Chondrocyte (in vitro differentiated cells): Measurements from ENCODE around the gene USP3. TPM values are rescaled to one million over a fixed set of nuclear protein-coding genes. Genes with fewer than 3 reads are reported as not detected.
A peak's percentile ranks its signal among the peaks of the same experiment; 100 is the strongest.
"Not testable (repeated sequence)": the region's sequence is repeated elsewhere in the genome, so short reads cannot be mapped to it uniquely, and the experiment has no call there.

Experiments used
- DNase-seq: peaks from one replicate; pipeline ENCODE4 v3.0.0; 2021; ENCODE audit warnings: mixed read lengths, low spot score
- H3K27ac Mint-ChIP-seq: one replicate; pipeline ENCODE4 v1.8.0; 2021; ENCODE audit warnings: mild to moderate bottlenecking, moderate library complexity, mixed read lengths; ENCODE audit not compliant: unreplicated experiment
- H3K27me3 Mint-ChIP-seq: 2 replicates; pipeline ENCODE4 v1.8.0; 2021; ENCODE audit warnings: low read depth, mixed read lengths
- H3K36me3 Mint-ChIP-seq: 2 replicates; pipeline ENCODE4 v1.8.0; 2021; ENCODE audit warnings: low read depth, mixed read lengths
- H3K4me1 Mint-ChIP-seq: 2 replicates; pipeline ENCODE4 v1.8.0; 2021; ENCODE audit warnings: low read depth, mild to moderate bottlenecking, mixed read lengths
- H3K4me3 Mint-ChIP-seq: one replicate; pipeline ENCODE4 v1.8.0; 2021; ENCODE audit warnings: mild to moderate bottlenecking, moderate library complexity, mixed read lengths; ENCODE audit not compliant: unreplicated experiment
- H3K9me3 Mint-ChIP-seq: 2 replicates; pipeline ENCODE4 v1.8.0; 2021; ENCODE audit warnings: low read depth, mixed read lengths
- total RNA-seq: library from RNA; stranded (reverse); gene quantifications from 3 replicates; pipeline ENCODE4 v1.2.1, GENCODE V29; 2021
- TF ChIP-seq, protein P1 (sequence below): fragments of 200-600 bp; sonication (generic); IDR thresholded peaks from 2 replicates; pipeline ENCODE4 v1.5.0; 2021; ENCODE audit warnings: antibody characterized with exemption, mild to moderate bottlenecking, moderate library complexity

Gene USP3
- total RNA-seq, 1 donor from 2014 or later = 27.6 TPM

DNA sequence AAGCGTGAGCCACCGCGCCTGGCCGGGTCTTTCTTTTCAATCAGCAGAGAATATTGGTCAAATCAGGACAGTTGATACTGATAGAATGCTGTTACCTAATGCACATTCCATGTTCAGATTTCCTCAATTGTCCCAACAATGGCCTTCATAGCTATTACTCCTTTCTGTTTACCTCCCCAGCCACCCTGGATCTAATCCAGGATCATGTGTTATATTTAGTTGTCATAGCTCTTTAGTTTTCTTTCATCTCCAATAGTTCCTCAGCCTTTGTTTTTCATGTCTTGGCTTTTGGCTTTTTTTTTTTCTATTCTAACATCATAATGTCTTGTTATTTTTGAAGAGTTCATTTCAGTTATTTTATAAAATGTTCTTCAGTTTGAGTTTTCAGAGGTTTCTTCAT, 14.6 kb downstream of the USP3 start:
- Mint-ChIP-seq H3K4me3 (no peak overlapping the region), H3K4me1 (peaks cover 68% of the 10 kb centered on the region), H3K27ac (no peak overlapping the region), H3K27me3 (no peaks in the 10 kb centered on the region), H3K36me3 (no peaks in the 10 kb centered on the region), H3K9me3 (no peaks in the 10 kb centered on the region)
- TF ChIP-seq, protein P1, sequence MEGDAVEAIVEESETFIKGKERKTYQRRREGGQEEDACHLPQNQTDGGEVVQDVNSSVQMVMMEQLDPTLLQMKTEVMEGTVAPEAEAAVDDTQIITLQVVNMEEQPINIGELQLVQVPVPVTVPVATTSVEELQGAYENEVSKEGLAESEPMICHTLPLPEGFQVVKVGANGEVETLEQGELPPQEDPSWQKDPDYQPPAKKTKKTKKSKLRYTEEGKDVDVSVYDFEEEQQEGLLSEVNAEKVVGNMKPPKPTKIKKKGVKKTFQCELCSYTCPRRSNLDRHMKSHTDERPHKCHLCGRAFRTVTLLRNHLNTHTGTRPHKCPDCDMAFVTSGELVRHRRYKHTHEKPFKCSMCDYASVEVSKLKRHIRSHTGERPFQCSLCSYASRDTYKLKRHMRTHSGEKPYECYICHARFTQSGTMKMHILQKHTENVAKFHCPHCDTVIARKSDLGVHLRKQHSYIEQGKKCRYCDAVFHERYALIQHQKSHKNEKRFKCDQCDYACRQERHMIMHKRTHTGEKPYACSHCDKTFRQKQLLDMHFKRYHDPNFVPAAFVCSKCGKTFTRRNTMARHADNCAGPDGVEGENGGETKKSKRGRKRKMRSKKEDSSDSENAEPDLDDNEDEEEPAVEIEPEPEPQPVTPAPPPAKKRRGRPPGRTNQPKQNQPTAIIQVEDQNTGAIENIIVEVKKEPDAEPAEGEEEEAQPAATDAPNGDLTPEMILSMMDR = no peak
- no peak for DNase-seq

DNA sequence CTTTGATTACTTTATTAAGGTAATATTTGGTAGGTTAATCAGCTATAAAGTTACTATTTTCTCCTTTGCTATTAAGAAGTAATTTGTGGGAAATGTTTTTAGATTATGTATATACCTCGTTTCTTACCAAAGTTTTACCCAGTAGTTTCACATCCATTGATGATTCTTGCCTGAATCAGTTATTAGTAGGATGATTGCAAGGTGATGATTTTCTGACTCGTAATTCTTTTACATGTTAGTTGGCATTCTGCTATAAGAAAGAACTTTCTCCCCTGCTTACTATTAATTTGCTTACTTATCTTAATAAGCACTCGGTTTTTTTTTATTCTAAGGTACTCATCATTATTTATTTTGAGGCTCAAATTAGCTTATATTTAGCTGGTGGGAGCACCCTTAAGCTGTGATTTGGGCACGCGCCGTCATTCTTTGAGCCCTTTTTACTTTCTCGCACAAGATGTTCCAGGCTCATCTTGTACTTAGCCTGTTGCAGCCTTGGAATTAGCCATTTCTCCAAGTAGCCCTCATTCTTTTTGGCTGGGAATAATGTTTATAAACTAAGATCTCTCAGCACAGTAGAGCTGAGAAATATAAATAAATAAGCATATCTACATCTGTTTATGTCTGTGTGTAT, 15.3 kb downstream of the USP3 start:
- no peaks in the 10 kb centered on the region for H3K27me3 Mint-ChIP-seq
- H3K36me3 Mint-ChIP-seq = no peaks in the 10 kb centered on the region
- no peak overlapping the region for H3K27ac Mint-ChIP-seq
- DNase-seq = no peak
- H3K4me1 Mint-ChIP-seq = peaks cover 73% of the 10 kb centered on the region
- H3K9me3 Mint-ChIP-seq = no peaks in the 10 kb centered on the region
- H3K4me3 Mint-ChIP-seq = no peak overlapping the region
- TF ChIP-seq, protein P1 = no peak

DNA sequence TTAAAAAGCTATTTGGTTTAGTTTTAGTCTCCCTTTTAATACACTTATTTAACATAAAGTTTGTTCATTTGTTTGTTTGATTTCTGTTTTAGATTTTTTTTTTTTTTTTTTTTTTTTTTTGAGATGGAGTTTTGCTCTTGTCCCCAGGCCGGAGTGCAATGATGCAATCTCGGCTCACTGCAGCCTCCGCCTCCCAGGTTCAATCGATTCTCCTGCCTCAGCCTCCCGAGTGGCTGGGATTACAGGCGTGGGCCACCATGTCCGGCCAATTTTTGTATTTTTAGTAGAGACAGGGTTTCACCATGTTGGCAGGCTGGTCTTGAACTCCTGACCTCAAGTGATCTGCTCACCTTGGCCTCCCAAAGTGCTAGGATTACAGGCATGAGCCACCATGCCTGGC, 16.1 kb downstream of the USP3 start:
- H3K27ac Mint-ChIP-seq, H3K9me3 Mint-ChIP-seq, DNase-seq, H3K4me3 Mint-ChIP-seq, H3K36me3 Mint-ChIP-seq, H3K27me3 Mint-ChIP-seq: not testable (repeated sequence)
- H3K4me1 Mint-ChIP-seq = peaks cover 73% of the 10 kb centered on the region

DNA sequence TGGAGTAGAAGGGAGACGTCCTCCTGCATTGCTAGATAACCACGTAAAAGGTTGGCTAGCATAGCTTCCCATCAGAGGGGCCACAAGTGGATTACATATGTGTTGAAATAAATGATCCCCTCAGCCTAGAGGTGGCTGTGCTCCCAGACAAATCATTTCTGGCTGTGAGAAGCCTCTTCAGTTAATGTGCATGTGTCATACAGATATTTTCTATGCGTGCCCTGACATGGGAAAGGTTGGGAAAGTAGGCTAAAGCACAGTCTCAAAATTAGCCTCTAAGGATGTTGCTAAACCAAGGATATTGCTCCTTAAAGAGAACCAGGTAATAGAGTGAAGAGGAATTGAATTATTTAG, 17.8 kb downstream of the USP3 start:
- no peaks in the 10 kb centered on the region for H3K9me3 Mint-ChIP-seq
- H3K27me3 Mint-ChIP-seq = no peaks in the 10 kb centered on the region
- peaks cover 68% of the 10 kb centered on the region for H3K4me1 Mint-ChIP-seq
- DNase-seq = no peak
- TF ChIP-seq, protein P1 = no peak
- H3K27ac Mint-ChIP-seq = no peak overlapping the region
- no peaks in the 10 kb centered on the region for H3K36me3 Mint-ChIP-seq
- H3K4me3 Mint-ChIP-seq = no peak overlapping the region

DNA sequence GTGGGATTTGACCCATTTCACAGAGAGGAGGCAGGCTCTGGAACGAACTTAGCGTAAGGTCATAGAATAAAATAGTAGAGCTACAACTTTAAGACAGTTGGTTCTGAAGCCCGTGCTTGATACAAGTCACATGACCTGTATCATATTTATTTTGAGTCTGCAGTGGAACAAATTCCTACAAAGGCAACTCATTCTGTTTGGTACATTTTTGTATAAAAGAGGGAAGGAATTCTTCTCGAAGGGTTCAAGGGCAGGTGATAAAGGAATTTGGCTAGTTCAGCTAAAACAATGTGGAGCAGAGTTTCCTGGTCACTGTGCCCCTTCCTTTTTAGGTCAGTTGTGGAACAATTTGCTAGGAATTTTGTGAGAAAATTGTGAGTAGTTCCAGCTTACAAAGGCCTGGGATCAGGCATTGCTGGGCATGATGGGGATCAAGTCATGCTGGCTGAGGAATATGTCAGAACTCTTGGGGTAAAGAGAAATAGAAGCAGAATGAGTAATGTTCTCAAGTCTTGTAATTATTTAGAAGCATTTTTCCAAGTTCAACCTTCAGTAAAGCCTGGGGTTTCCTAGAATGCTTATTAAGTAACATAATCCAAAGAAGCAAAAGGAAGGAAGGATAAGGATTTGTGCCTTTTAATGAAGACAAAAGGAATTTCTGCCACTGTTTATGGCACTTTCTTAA, 19.1 kb downstream of the USP3 start:
- peaks cover 71% of the 10 kb centered on the region for H3K4me1 Mint-ChIP-seq
- no peaks in the 10 kb centered on the region for H3K36me3 Mint-ChIP-seq
- no peaks in the 10 kb centered on the region for H3K27me3 Mint-ChIP-seq
- H3K4me3 Mint-ChIP-seq = peak overlapping the region; percentile 18
- TF ChIP-seq, protein P1 = no peak
- H3K27ac Mint-ChIP-seq = peak overlapping the region; percentile 83
- no peak for DNase-seq
- H3K9me3 Mint-ChIP-seq = no peaks in the 10 kb centered on the region
